Measurements from ENCODE around the gene RAD51AP1. TPM values are rescaled to one million over a fixed set of nuclear protein-coding genes. Genes with fewer than 3 reads are reported as not detected.

The RAD51AP1 gene
- total and polyA plus RNA-seq, 2 donors (not counting 1 experiment from before 2014, with no cell fraction given) = 3.5 to 4.6 TPM

DNA sequence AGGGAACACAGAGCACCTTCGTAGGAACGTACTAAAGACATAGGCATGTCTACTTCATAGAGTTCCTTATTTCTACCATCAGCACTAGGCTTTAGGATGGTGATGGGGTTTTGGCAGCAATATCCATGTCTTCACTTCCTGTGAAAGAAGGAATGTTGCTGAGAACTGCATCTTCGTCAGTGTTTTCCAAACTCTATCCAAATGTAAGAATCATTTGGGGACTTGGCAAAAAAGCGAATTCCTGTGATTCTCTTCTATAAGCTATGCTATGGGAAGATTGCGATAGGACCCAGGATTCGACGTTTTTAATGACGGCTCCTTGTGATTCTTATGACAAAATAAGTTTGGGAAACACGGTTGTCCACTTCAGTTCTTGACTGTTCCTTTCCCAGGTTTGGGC lies 70.4 kb downstream of the RAD51AP1 start:
- ATAC-seq (ENCODE audit: low read depth) (no peak), DNase-seq (no peak)
- no peak overlapping the region for H2AFZ ChIP-seq (ENCODE audit: insufficient read depth, low read depth, low read length, poor library complexity, severe bottlenecking)
- intact Hi-C loops (cut with micrococcal nuclease) = no loop called here
- Mint-ChIP-seq H3K27me3 (no peaks in the 10 kb centered on the region), H3K9me3 (ENCODE audit: insufficient read depth) (no peaks in the 10 kb centered on the region), H3K4me1 (peaks cover 25% of the 10 kb centered on the region), H3K4me3 (no peak overlapping the region), H3K27ac (no peak overlapping the region)
- TF ChIP-seq, protein P1, sequence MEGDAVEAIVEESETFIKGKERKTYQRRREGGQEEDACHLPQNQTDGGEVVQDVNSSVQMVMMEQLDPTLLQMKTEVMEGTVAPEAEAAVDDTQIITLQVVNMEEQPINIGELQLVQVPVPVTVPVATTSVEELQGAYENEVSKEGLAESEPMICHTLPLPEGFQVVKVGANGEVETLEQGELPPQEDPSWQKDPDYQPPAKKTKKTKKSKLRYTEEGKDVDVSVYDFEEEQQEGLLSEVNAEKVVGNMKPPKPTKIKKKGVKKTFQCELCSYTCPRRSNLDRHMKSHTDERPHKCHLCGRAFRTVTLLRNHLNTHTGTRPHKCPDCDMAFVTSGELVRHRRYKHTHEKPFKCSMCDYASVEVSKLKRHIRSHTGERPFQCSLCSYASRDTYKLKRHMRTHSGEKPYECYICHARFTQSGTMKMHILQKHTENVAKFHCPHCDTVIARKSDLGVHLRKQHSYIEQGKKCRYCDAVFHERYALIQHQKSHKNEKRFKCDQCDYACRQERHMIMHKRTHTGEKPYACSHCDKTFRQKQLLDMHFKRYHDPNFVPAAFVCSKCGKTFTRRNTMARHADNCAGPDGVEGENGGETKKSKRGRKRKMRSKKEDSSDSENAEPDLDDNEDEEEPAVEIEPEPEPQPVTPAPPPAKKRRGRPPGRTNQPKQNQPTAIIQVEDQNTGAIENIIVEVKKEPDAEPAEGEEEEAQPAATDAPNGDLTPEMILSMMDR (IDR thresholded peaks at IDR 0.05) = no peak
- TF ChIP-seq EZH2 (IDR thresholded peaks at IDR 0.05; ENCODE audit: borderline replicate concordance, insufficient read depth, low read depth, low read length, poor library complexity, severe bottlenecking) = no peak
- H4K20me1 ChIP-seq (ENCODE audit: control insufficient read depth, insufficient read depth, low read length, poor library complexity, severe bottlenecking) = no peaks in the 10 kb centered on the region
- H3K36me3 ChIP-seq (replicated peaks in 1 of 2; ENCODE audit: control extremely low read depth in 1 of 2, control insufficient read depth in 1 of 2, extremely low read depth in 1 of 2, insufficient read depth in 2 of 2, low read length in 1 of 2) = peaks cover 1 to 44% of the 10 kb centered on the region in 2 experiments
- peaks cover 18% of the 10 kb centered on the region for H3K79me2 ChIP-seq (ENCODE audit: control insufficient read depth, insufficient read depth, low read length)
- no peak overlapping the region for H3K4me2 ChIP-seq (replicated peaks; ENCODE audit: low read depth, low read length, poor library complexity, severe bottlenecking)
- H3K9ac ChIP-seq (ENCODE audit: low read length) = no peak overlapping the region
- no peaks in the 10 kb centered on the region for H3K27me3 ChIP-seq (replicated peaks in 1 of 4; ENCODE audit: control extremely low read depth in 1 of 4, control insufficient read depth in 3 of 4, insufficient read depth in 4 of 4, low read length in 3 of 4)
- CTCF ChIA-PET = no interaction called here
- H3K4me1 ChIP-seq (ENCODE audit: control insufficient read depth in 2 of 2, insufficient read depth in 2 of 2, low read length in 2 of 2) = peaks cover 4 to 6% of the 10 kb centered on the region in 2 donors
- 98% methylated on average over 5 of the region's 9 CpGs for WGBS (ENCODE audit: insufficient coverage)
- POLR2A ChIA-PET = no interaction called here
- H3K27ac ChIP-seq (ENCODE audit: low read length in 2 of 2) = no peak overlapping the region
- H3K9me3 ChIP-seq (ENCODE audit: control extremely low read depth in 1 of 3, control insufficient read depth in 2 of 3, insufficient read depth in 1 of 3, low read length in 2 of 3) = no peaks in the 10 kb centered on the region
- no peak overlapping the region for H3K4me3 ChIP-seq (ENCODE audit: control extremely low read depth in 1 of 5, extremely low read depth in 1 of 5, insufficient read depth in 1 of 5, low read depth in 2 of 5, low read length in 4 of 5)

Other genes starting within 250 kb of the RAD51AP1 start
- gene TIGAR, start 217.7 kb upstream of the RAD51AP1 start, total RNA-seq = 6.6 and 14.2 TPM in 2 replicates
- 2.3 and 3.5 TPM in 2 replicates for gene TIGAR, start 217.7 kb upstream of the RAD51AP1 start, polyA plus RNA-seq
- gene FGF23, start 159.2 kb upstream of the RAD51AP1 start, total RNA-seq = not detected in 2 replicates
- not detected in 2 replicates for gene FGF23, start 159.2 kb upstream of the RAD51AP1 start, polyA plus RNA-seq
- gene FGF6, start 93.1 kb upstream of the RAD51AP1 start, total RNA-seq = not detected in 2 replicates
- gene FGF6, start 93.1 kb upstream of the RAD51AP1 start, polyA plus RNA-seq = not detected in 2 replicates
- gene DYRK4, start 23.3 kb downstream of the RAD51AP1 start, total RNA-seq = 34.4 and 41.3 TPM in 2 replicates
- 63.3 and 69.4 TPM in 2 replicates for gene DYRK4, start 23.3 kb downstream of the RAD51AP1 start, polyA plus RNA-seq
- 3.8 and 4.6 TPM in 2 replicates for gene AKAP3, start 110.2 kb downstream of the RAD51AP1 start, total RNA-seq
- 0.61 and 1.2 TPM in 2 replicates for gene AKAP3, start 110.2 kb downstream of the RAD51AP1 start, polyA plus RNA-seq
- gene NDUFA9, start 110.2 kb downstream of the RAD51AP1 start, total RNA-seq = 73.3 and 74.2 TPM in 2 replicates
- 30.1 and 31.1 TPM in 2 replicates for gene NDUFA9, start 110.2 kb downstream of the RAD51AP1 start, polyA plus RNA-seq
- gene GALNT8, start 181.5 kb downstream of the RAD51AP1 start, total RNA-seq = 1.3 and 1.6 TPM in 2 replicates
- 0.30 and 0.63 TPM in 2 replicates for gene GALNT8, start 181.5 kb downstream of the RAD51AP1 start, polyA plus RNA-seq